Bronchial epithelial cell (primary cell): ENCODE results near the gene ATF6B. TPM values are rescaled to one million over a fixed set of nuclear protein-coding genes. Genes with fewer than 3 reads are reported as not detected.

Source experiments
- DNase-seq: peaks from one replicate; pipeline ENCODE4 v3.0.0-alpha.2; 2010; ENCODE audit warnings: low read depth
- FAIRE-seq: peaks from 2 replicates; lab custom pipeline; 2011; peaks lifted over from hg19 to GRCh38; lab: Jason Lieb, UNC
- H3K27me3 ChIP-seq: 2 replicates; pipeline ENCODE4 v1.5.1; 2011; ENCODE audit warnings: low read length; ENCODE audit not compliant: control insufficient read depth, insufficient read depth
- H3K36me3 ChIP-seq: 2 replicates; pipeline ENCODE4 v1.5.1; 2011; ENCODE audit warnings: low read length; ENCODE audit not compliant: control insufficient read depth, insufficient read depth
- H3K4me3 ChIP-seq: 2 replicates; pipeline ENCODE4 v1.5.1; 2011; ENCODE audit warnings: mild to moderate bottlenecking, low read depth, low read length, control low read depth
- CTCF ChIP-seq: IDR thresholded peaks from 2 replicates; pipeline ENCODE4 v1.5.1; 2011; ENCODE audit warnings: mild to moderate bottlenecking, moderate library complexity, low read length, control low read depth, inconsistent platforms; ENCODE audit not compliant: insufficient read depth, severe bottlenecking
- total RNA-seq: library from RNA; depleted of rRNA; stranded (reverse); fragments of >200 nt; gene quantifications from 2 replicates; pipeline ENCODE4 v1.2.1, GENCODE V29; 2014

Gene ATF6B
- total RNA-seq, 1 donor from 2014 or later = 8.7 TPM

DNA sequence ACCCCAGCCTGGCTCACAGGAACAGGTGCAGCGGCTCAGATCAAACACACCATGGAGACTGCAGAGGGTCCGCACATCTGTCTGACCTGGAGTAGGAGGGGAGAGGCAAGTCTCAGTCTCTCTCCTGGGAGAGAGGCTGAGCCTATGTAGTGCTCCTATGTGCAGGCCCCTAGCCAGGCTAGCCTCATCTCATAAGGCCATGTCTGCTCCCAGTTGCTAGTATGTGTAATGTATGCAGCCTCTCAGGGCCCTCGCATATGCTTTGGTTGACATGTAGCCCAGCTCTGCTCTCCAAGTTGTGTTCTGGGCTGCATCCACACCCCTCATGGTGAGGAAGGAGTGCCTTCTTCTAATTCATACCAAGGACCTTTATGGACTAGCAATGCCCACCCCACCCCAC, 30.7 kb downstream of the ATF6B start:
- Histone ChIP-seq H3K4me3 (no peak overlapping the region), H3K27me3 (peaks cover 22% of the 10 kb centered on the region), H3K36me3 (no peaks in the 10 kb centered on the region)
- TF ChIP-seq CTCF = no peak
- DNase-seq = no peak
- peak; percentile 7 for FAIRE-seq

GRCh38 chr6:32096394-32097258, 31.4 kb downstream of the ATF6B start:
- no peak for TF ChIP-seq CTCF
- H3K27me3 ChIP-seq = peaks cover 22% of the 10 kb centered on the region
- FAIRE-seq (no peak), DNase-seq (no peak)
- H3K36me3 ChIP-seq = no peaks in the 10 kb centered on the region
- no peak overlapping the region for H3K4me3 ChIP-seq

GRCh38 chr6:32096087-32096393, 32.0 kb downstream of the ATF6B start:
- H3K27me3 ChIP-seq = peaks cover 22% of the 10 kb centered on the region
- no peak for TF ChIP-seq CTCF
- H3K4me3 ChIP-seq = no peak overlapping the region
- FAIRE-seq = no peak
- DNase-seq = no peak
- H3K36me3 ChIP-seq = no peaks in the 10 kb centered on the region

GRCh38 chr6:32095338-32096086, 32.5 kb downstream of the ATF6B start:
- H3K27me3 ChIP-seq = peaks cover 22% of the 10 kb centered on the region
- no peak for FAIRE-seq
- no peak for DNase-seq
- no peaks in the 10 kb centered on the region for H3K36me3 ChIP-seq
- H3K4me3 ChIP-seq = no peak overlapping the region
- no peak for TF ChIP-seq CTCF

DNA sequence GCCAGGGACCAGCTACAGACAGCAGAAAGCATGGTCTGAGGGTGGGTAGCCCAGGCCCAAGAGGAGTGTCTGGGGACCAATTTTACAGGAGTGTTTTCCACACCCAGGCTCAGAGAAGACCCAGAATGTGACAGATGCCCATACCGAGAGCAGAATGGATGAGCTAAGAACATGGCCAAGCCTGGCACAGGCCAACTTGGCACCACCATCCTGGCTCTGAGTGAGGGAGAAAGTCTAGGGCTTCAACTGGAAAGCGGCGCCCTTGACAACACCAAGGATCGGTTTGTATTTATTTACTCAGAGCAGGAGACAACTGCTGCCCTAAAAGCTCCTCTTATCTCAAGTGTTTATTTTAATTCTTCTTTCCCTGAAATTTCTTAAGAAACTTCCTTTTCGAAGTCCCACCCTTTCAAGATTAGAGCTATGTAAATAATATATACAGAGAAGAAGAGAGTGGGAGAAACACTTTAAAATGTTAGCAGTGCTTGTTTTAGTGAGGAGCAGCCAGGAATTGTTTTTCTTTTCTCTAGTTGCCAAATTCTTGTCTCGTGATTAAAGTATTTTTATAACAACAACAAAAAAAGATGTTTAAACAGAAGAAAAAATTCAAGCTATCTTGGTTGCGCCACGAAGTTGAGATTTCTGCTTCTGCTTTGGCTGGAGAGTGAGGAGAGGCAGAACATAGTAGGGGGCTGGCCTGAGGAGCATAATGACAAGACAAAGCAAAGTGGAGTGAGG, 35.1 kb downstream of the ATF6B start:
- FAIRE-seq (no peak), DNase-seq (no peak)
- Histone ChIP-seq H3K4me3 (no peak overlapping the region), H3K27me3 (peaks cover 22% of the 10 kb centered on the region), H3K36me3 (no peaks in the 10 kb centered on the region)
- no peak for TF ChIP-seq CTCF
